Measurements from ENCODE around the gene GPATCH8.
A peak's percentile ranks its signal among the peaks of the same experiment; 100 is the strongest.
"Not testable (repeated sequence)": the region's sequence is repeated elsewhere in the genome, so short reads cannot be mapped to it uniquely, and the experiment has no call there.

Gene GPATCH8

DNA sequence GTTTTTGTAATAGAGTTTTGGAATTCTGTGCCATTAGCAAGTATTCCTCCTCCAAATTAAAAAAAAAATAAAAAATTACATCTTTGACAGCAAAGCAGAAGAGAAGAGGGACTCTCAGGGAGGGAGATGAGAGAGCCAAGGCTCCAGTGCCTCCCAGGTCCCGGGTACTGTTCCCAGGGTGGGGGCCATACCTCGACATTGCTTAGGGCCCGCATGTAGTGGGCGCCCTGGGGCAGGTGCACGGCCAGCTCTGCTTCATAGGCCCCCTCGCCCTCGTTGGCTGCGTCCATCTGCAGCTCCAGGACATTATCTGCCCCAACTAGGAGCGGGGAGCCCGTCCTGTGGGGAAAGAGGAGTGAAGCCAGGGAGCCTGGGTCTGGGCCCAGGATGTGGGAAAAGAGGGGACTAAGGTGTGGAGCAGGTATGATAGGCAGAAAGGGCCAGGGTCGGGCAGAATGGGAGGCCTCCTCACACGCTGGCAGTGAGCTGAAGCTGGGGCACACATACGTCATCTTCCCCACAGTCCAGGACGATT is 125.0 kb downstream of the GPATCH8 start:
- no peak for DNase-seq

DNA sequence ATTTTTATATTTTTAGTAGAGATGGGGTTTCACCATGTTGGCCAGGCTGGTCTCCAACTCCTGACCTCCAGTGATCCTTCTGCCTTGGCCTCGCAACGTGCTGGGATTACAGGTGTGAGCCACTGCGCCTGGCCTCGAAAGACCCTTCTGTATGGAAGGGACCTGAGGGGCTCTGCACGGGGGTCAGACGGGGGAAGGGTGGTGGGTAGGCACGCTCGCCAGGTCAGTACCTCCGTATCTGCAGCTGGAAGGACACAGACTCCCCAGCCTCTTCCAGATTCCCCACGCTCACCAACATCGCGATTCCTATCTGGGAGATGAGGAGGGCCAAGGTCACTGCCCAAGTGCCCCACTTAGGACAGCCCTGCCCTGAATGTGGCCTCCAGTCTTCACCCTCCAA is 126.4 kb downstream of the GPATCH8 start:
- no peak for DNase-seq

DNA sequence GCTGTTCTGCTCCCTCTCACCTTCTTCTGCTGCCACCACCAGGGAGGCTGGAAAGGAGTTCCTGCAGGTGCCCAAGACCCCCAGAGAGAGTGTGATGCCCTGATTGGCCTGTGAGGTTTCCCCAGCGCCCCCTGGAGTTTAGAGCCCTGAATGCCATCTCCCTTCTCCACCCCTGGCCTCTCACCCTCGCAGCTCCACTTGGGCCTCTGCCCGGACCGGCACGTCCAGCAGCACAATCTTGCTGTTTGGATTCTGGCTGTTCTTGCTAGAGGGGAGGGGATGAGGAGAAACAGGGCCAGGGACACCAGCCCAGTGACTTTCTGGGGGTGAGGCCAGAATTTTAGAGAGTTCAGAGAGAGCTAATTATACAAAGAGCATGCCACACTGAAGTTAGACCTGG is 127.1 kb downstream of the GPATCH8 start:
- DNase-seq: peak in 18 of 51 donors; percentile 11 to 63 (median 26)

DNA sequence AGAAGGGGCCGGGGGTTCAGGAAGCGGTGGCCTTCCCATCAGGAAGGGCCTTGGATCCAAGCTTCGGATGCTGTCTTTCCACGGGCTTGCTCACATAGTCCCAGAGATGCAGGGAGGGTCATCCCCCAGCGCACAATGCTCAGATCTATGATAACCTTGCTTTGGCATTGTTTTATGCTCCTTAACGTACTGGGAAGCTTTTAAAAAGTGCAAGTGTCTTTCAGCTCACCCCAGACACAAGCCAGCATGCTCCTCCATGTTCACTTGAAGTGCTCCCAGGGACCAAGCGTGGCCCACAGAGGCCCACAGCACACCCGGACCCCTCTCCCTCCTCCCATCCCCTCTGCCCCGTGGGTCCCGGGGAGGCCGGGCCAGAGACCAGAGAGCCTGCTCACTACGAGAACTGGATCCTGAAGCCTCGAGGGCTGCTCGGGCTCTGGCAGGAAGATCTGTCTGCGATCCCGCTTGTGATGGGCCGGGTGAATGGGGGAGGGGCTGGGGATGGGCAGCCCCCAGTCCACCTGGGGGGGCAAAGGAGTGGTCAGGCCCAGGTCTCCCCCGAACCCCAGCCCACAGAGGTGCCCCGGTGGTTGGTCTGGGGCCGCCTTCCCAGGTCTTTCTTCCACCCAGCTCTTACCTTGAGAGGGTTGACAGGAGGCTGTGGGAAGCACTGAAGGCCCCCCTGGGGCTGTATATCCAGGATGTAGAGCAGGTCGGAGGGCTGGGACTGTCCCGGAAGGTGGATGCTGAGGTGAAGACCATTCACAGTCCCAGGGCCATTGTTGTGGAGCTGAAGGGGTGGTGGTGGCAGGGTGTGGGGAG is 127.8 kb downstream of the GPATCH8 start:
- no peak for DNase-seq

DNA sequence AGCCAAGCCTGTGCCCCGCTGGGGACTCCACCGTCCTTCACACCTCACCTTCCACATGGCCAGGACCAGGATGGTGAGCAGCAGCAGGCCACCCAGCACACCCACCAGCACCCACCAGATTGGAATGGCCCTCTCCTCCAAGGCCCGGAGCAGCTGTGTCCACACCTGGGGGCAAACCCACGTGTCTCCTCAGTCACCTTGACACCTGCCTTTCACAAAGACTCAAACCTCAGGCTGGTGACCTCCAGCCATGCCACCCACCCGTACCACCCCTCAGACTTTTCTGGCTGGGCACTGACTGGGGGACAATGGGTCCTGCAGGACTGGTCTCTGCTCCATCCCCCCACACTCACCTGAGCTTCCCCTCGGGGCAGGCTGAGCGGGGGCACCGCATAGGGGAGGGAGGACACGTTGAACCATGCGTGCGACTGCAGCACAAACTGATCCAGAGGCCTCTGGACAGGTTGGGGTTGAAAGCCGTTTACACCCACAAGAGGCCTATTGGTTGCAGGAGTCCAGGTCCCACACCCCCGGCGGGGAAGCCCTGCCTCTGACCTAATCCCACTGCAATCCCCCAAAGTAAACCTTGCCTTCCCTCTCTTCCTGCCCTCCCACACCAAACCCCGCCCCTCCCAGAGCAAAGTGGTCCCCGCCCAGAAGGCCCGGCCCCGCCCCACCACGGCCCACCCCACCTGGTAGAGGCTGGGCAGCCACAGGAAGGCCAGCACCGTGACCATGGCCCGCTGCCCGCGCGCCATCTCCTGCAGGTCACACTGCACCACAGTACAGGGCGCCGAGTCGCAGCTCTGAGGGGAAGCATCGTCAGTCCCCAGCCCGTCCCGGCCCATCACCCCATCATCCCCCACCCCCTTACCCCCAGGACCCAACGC is 128.7 kb downstream of the GPATCH8 start:
- DNase-seq: no peak

DNA sequence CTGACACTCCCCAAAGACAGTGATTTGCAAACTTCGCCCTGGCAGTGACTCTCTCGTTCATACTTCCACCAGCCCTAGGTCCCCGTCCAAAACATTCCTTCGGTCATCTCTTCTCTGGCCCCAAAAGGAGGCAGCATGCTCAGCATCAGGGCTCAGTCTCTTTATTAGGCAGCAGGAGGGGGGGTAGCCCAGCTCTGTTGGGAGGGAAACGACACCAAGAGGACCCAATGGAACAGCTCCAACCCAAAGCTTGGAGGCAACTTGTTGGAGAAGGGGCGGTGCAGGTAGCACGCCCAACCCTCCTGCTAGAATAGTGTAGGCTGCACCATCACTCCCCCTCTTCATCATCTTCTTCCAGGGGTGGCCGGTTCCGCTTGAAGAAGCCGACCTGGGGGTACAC is 131.2 kb downstream of the GPATCH8 start:
- no peak for DNase-seq

DNA sequence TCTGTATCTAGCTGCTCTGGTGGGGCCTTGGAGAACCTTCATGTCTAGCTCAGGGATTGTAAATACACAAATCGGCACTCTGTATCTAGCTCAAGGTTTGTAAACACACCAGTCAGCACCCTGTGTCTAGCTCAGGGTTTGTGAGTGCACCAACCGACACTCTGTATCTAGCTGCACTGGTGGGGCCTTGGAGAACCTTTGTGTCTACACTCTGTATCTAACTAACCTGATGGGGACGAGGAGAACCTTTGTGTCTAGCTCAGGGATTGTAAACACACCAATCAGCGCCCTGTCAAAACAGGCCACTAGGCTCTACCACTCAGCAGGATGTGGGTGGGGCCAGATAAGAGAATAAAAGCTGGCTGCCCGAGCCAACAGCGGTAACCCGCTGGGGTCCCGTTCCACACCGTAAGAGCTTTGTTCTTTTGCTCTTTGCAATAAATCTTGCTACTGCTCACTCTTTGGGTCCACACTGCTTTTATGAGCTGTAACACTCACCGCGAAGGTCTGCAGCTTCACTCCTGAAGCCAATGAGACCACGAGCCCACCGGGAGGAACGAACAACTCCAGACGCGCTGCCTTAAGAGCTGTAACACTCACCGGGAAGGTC is 133.7 kb downstream of the GPATCH8 start:
- DNase-seq: not testable (repeated sequence)

DNA sequence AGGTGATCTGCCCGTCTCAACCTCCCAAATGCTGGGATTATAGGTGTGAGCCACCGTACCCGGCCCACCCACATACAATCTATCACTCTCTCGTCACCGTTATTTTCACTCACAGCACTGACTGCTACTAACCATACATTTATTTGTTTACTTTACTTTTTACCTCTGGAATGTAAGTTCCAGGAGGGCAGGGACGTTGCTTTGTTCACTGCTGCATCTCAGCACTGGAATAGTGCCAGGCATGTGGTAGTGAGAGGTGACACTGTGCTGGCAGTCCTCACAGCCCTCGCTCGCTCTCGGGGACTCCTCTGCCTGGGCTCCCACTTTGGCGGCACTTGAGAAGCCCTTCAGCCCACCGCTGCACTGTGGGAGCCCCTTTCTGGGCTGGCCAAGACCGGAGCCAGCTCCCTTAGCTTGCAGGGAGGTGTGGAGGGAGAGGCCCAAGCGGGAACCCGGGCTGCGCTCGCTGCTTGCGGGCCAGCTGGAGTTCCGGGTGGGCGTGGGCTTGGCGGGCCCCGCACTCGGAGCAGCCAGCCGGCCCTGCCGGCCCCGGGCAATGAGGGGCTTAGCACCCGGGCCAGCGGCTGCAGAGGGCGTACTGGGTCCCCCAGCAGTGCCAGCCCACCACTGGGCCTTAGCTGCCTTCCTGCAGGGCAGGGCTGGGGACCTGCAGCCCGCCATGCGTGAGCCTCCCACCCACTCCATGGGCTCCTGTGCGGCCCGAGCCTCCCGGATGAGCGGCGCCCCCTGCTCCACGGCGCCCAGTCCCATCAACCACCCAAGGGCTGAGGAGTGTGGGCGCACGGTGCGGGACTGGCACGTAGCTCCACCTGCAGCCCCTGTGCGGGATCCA is 134.6 kb downstream of the GPATCH8 start:
- not testable (repeated sequence) for DNase-seq

DNA sequence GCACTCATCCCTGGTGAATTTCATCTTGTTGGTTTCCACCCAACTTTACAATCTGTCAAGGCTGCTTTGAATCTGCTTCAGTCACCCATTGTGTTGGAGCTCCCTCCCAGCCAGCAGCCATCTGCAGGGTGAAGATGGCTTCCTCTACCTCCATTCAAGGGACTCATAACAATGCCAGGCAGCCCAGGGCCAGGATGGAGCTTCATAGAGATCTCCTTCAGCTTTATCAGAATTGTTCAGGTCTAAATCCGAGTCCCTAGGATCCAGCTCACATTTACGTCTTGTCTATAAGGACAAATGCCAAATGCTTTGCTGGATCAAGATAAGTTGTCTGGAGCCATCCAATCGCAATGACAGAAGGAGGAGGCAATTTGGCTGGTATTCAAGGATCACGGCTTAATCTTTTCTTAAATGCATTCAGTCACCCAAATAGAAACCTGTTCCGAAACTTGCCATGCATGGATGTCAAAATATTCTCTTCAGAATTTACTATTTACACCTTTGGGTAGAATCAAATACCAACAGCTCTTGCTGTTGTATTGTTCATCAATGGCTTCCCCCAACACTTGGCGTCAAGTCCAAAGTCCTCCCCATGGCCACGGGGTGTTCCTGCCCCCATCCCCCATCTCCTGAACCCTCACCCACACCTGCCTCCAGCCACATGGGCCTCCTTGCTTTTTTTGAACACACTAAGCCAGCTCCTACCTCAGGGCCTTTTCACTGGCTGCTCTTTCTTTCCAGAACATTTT is 135.8 kb downstream of the GPATCH8 start:
- DNase-seq: no peak

DNA sequence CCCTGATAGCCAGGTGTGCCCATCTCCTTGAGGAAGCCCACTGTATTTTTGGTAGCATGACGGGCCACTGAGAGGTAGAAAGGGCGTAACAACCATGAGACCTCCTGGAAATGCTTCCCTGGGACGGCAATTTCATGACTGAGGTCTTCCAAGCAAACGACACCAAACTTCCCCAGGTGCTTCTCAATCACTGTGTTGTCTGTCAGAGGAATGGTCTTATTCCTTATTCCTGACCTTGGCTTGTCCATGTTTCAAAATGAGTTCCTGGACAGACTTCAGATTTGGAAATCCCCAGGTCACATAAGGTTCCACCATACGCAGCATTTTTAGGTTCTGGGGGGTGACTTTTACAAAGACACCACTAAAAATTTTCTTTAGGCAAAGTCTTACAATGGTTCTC is 138.2 kb downstream of the GPATCH8 start:
- DNase-seq: not testable (repeated sequence)

DNA sequence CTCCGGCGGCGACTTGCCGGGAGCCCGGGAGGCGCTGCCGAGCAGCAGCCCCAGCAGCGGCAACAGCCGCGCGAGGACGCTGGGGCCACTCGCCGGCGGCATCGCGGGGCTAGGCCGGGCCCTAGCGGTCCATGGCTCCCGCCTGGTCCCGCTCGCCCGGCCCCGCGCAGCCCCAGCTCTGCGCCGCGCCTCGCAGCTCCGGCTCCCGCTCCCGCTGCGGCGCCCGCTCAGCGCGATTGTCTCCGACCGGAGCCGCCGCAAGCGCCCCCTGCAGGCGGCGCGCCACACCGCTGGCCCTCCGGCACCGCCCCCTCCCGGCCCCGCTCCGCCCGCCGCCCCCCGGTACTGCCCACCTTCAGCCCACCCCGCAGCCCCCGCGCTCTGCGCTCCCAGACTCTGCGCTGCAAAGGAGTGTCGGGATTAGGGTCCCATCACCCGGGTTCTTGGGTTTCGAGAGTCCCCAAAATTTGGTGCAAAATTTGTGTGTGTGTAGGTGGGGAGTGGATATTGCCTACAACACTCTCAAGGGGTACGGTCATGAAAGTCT is 139.5 kb downstream of the GPATCH8 start, which contains the start of gene FAM171A2:
TSS of gene FAM171A2 (minus strand) at position 241 of the 547 bp plus-strand sequence. CDS start at position 102, 139 bp downstream.
- DNase-seq: peak in 29 of 51 donors; percentile 13 to 74 (median 35)

DNA sequence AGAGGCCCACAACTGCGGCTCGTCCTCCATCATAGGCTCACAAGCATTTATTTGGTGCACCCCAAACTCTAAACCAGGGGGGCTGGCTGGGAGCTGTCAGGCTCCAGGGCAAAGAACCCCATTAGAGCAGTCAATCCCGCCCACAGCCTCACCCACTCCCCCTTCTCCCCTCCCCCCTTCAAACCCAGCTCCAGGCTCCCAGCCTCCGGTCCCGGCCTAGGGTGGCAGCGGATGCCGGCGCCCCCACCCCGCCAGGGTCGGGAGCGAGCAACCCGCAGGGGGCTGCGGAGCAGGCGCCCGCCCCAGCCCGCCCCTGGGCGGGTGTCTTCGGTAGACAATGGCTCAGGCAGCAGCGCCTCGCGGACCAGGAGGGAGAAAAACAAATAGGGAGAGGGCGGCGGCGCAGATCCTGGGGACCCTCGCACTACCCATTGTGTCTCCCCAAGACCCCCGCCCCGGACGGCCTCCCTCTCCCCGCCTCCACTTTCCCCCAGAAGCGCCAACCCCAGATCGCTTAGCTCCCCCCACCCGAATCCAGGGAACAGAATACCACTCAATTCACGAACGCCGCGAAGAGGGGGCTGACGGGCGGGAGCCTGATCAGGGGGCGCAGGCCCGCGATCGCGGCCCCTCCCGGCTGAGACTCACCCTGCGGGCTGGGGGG is 140.1 kb downstream of the GPATCH8 start:
- peak in 7 of 51 donors; percentile 20 to 32 (median 26) for DNase-seq

DNA sequence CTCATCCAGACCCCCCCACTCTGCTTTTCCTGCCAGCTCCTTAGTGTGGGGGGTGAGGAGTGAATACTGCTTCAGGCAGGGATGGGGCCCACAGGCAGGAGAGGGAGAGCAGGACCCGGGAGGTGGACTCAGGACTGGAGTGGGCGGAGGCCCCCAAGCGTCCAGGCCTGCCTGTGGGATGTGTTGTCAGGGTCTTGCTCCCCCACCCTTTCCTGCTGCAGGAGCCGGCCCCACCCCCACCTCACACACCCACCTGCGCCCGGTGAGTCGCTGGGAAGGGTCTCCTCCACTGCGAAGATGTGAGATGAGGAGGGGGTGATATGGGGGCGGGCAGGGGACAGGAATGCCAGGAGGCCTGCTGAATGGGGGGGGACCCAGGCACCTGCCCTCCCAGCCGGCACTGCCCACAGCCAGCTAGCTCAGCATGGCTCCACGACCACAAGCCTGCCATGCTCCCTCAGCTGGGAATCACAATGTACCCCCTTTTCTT is 140.7 kb downstream of the GPATCH8 start:
- no peak for DNase-seq

DNA sequence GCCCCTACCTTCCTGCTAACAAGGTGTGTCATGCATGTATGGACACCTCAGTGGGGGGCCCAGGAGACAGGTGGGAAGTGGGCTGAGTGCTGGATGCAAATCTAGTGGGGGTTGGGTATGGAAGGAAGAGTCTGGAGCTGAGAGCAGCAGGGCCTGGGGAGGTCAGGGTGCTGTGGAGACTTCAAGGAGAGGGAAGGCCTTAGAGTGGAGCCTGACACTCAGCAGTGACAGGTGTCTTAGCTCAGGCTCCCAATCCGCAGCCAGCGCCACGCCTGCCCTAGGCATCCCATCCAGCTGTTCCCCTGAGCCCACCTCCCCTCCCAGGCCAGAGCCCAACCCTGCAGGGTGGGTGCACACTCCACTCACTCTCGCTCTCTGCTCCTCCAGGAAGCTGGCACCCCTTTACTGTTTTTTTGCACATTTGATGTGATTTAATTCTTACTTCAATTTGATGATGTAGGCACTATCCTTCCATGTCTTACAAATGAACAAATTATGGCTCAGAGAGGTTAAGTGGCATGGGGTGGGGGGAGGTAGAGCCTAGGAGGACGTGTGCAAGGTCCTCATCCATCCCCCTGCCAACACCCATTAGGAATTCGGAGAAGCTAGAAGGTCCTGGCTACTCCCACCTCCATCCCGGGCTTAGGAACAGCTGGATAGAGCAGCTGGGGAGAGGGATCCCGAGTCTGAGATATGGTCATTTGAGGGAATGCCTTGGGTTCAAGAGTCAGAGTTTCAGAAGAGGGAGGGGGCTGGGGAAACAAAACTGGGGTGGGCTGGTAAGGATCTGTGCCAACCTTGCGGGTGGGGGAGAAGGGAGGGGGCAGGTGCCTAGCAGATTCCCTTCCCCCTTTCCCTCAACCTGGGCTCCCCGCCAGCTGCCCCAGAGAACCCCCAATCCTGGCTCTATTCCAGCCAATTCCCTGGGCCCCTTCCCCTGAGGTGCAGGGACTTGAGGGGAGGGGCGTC is 141.6 kb downstream of the GPATCH8 start:
- peak in 1 of 51 donors; percentile 20 for DNase-seq

DNA sequence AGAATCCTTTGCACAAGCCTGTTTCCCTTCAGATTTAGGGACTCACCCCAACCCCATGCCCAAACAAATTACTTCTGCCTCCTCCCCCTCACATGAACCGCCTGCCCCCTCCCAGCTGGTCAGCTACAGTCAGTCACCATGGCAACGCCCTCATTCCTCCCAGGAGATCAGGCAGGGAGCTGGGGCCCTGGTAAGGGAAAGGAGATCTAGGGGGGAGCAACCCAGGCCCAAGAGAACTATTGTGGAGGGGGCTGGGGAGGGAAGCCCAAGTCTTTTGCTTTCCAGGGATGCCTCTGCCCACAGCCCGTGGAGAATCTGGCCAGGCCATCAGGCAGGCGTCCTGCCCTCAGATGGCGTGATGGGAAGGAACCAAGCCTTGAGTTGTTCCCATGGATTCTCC is 142.4 kb downstream of the GPATCH8 start:
- DNase-seq: peak in 11 of 51 donors; percentile 9 to 28 (median 16)

DNA sequence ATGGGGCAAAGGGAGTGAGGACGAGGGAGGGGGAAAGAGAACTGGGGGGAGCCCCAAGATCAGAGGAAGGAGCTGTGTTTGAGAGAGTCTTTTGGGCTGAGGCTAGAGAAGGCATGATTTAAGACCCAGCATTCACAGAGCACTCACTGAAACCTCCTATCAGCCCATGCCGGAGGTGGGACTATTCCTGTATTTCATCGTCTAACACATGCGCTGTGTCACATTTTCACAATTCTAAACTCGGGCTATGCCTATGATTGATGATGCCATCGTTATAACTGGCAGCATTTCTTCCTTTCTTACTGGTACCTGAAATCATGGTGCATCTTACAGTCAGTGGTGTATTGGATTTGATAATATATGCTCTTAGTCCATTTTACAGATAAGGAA is 143.1 kb downstream of the GPATCH8 start:
- no peak for DNase-seq

DNA sequence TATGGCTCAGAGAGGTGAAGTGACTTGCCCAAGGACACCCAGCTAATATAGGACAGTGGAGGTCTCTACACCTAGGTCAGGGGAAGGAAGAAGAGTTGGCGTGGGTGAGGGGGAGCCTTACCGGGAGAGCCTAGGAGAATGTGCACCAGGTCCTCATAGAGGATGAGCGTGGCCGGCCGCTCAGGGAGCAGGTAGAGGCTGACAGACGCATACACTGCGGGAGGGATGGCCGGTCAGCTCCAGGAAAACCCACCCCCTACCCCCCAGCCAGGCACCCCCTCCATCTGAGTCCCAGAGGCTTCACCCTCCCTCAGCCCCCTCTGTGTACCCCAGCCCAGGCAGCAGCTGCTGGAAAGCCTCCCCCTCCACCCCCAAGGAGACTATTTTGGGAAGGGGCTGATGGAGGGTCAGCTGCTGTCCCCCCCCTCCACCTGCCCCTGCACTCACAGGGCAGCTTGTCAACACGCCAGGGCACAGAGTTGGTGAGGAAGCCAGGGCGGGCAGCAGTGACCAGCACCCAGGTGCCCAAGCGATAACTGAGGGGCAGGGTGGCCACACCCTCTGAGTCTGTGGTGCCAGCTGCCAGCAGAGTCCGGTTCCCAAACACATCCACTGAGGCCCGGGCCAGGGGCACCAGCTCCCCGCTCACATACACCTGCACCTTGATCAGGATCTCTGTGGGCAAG is 143.6 kb downstream of the GPATCH8 start:
- DNase-seq: no peak
